ENCODE measurements around the gene ZNF420. TPM values are rescaled to one million over a fixed set of nuclear protein-coding genes. Genes with fewer than 3 reads are reported as not detected.
A peak's percentile ranks its signal among the peaks of the same experiment; 100 is the strongest.

ZNF420 gene
- total and polyA plus RNA-seq, 2 of the 13 experiments (the other 11 are each of a cell fraction or from before 2014, with no cell fraction given), result 1.4 to 6.6 TPM

DNA sequence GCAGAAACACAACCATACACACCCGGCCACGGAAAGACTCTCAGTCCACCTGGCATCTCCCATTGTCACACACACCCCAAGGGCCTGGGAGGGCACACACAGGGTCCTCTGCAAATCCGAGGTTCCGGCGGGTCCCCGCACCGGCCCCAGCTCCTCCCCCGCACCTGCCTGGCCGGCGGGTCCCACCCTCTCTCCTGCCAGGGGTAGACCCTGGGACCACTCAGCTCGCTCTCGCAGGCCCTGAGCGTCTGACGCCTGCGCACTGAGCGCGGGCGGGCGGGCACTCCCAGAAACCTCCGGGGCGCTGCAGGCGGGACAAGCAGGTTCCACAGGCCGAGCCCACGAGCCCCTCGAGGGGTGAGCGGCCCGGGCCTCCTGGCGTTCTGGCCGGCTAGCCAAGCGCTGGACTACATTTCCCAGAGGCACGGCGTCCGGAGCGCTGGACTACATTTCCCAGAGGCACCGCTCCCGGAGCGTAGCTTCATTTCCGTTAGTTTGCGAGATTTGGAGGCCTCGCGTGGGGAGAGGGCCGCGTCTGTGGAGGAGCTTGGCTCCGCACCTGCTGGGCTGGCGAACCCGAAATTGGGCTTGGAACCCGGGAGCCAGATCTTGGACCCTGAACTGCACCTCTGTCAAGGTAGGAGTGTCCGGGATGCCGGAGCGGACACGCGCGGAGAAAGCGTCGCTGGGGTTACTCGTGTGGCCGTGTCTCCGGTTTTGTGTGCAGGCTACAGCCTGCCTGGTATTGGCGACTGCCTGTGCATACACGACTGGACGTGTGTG lies at the start of gene ZNF420 (continued):
- TF ChIP-seq ZNF660 (CRISPR knock-in tag; IDR thresholded peaks at IDR 0.05; ENCODE audit: borderline replicate concordance, low read depth) (no peak), ZBTB21 (CRISPR knock-in tag; IDR thresholded peaks at IDR 0.05) (no peak), ZNF713 (CRISPR knock-in tag; IDR thresholded peaks at IDR 0.05) (no peak), ZC3H13 (CRISPR knock-in tag; IDR thresholded peaks at IDR 0.05) (no peak), THAP7 (CRISPR knock-in tag; IDR thresholded peaks at IDR 0.05) (no peak; the same call in none of the 2 replicates), ZIK1 (CRISPR knock-in tag; IDR thresholded peaks at IDR 0.05; ENCODE audit: borderline replicate concordance, low read depth) (no peak; the same call in 1 of the 2 replicates), ZNF768 (CRISPR knock-in tag; IDR thresholded peaks at IDR 0.05) (peak; percentile 51; the same call in 1 of the 2 replicates), ZNF761 (CRISPR knock-in tag; conservative IDR thresholded peaks at IDR 0.05) (peak; percentile 93; the same call in 1 of the 2 replicates), AHR (CRISPR knock-in tag; IDR thresholded peaks at IDR 0.05) (0 out of 2 replicates have a peak, but pooled peaks have one; percentile 67), ZNF614 (CRISPR knock-in tag; IDR thresholded peaks at IDR 0.05; ENCODE audit: borderline replicate concordance) (peak; percentile 54; the same call in 1 of the 2 replicates), DMTF1 (CRISPR knock-in tag; IDR thresholded peaks at IDR 0.05) (0 out of 2 replicates have a peak, but pooled peaks have one; percentile 50), ZNF333 (CRISPR knock-in tag; IDR thresholded peaks at IDR 0.05; ENCODE audit: borderline replicate concordance) (peak; percentile 32; the same call in 1 of the 2 replicates), GATAD1 (CRISPR knock-in tag; IDR thresholded peaks at IDR 0.05) (peak; percentile 88), FOXJ3 (CRISPR knock-in tag; IDR thresholded peaks at IDR 0.05; ENCODE audit: borderline replicate concordance) (peak; percentile 63; the same call in 1 of the 2 replicates), ZNF83 (CRISPR knock-in tag; IDR thresholded peaks at IDR 0.05; ENCODE audit: borderline replicate concordance) (peak; percentile 68; the same call in 1 of the 2 replicates), GABPB1 (CRISPR knock-in tag; IDR thresholded peaks at IDR 0.05) (peak; percentile 99), ZNF292 (CRISPR knock-in tag; IDR thresholded peaks at IDR 0.05; ENCODE audit: borderline replicate concordance, low read depth) (0 out of 2 replicates have a peak, but pooled peaks have one; percentile 4), ELF3 (CRISPR knock-in tag; IDR thresholded peaks at IDR 0.05) (peak; percentile 76), HOXA3 (CRISPR knock-in tag; IDR thresholded peaks at IDR 0.05) (peak; percentile 86), ZNF44 (CRISPR knock-in tag; IDR thresholded peaks at IDR 0.05) (peak; percentile 71; the same call in 1 of the 2 replicates), ZNF510 (CRISPR knock-in tag; IDR thresholded peaks at IDR 0.05; ENCODE audit: low read depth) (peak; percentile 64; the same call in 1 of the 2 replicates)
- TF ChIP-seq, protein P1, sequence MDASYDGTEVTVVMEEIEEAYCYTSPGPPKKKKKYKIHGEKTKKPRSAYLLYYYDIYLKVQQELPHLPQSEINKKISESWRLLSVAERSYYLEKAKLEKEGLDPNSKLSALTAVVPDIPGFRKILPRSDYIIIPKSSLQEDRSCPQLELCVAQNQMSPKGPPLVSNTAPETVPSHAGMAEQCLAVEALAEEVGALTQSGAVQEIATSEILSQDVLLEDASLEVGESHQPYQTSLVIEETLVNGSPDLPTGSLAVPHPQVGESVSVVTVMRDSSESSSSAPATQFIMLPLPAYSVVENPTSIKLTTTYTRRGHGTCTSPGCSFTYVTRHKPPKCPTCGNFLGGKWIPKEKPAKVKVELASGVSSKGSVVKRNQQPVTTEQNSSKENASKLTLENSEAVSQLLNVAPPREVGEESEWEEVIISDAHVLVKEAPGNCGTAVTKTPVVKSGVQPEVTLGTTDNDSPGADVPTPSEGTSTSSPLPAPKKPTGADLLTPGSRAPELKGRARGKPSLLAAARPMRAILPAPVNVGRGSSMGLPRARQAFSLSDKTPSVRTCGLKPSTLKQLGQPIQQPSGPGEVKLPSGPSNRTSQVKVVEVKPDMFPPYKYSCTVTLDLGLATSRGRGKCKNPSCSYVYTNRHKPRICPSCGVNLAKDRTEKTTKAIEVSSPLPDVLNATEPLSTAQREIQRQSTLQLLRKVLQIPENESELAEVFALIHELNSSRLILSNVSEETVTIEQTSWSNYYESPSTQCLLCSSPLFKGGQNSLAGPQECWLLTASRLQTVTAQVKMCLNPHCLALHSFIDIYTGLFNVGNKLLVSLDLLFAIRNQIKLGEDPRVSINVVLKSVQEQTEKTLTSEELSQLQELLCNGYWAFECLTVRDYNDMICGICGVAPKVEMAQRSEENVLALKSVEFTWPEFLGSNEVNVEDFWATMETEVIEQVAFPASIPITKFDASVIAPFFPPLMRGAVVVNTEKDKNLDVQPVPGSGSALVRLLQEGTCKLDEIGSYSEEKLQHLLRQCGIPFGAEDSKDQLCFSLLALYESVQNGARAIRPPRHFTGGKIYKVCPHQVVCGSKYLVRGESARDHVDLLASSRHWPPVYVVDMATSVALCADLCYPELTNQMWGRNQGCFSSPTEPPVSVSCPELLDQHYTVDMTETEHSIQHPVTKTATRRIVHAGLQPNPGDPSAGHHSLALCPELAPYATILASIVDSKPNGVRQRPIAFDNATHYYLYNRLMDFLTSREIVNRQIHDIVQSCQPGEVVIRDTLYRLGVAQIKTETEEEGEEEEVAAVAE (CRISPR knock-in tag; IDR thresholded peaks at IDR 0.05; ENCODE audit: borderline replicate concordance), result peak; percentile 68; the same call in 1 of the 2 replicates

All from HepG2 (cell line).